Measurements from ENCODE around the gene DOCK11. TPM values are rescaled to one million over a fixed set of nuclear protein-coding genes. Genes with fewer than 3 reads are reported as not detected.

DOCK11 gene
- total RNA-seq, 4 donors from 2014 or later, result 6.4 to 16.4 (median 9.8) TPM

DNA sequence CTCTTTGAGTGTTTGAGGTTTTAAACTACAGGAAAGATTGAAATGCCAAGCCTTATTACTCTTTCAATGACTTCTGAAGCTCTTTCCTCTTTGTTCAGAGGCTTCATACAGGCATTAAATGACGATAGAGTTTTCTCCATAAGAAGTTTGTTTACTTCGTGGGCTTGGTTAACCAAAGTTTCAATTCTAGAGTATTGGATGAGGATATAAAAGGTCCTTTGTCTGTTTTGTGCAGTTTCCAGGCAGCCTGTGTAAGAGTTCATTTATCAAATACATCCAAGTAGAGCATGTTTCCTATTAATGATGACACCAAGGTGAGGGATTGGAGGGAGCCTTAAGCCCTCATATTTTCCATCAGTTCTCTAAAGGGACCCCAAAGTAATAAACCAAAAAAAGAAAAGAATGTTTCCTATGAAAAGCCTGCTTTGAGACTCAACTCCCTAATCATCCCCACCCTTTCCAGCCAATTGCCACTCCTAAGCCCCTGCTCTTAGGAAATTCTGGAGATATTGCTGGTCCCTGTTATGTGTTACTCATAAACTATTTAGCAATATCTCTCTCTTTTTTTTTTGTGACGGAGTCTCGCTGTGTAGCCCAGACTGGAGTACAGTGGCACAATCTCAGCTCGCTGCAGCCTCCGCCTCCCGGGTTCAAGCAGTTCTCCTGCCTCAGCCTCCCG is 125.6 kb downstream of the DOCK11 start:
- intact Hi-C loops (cut with DNase I; ENCODE audit: low total_unique reads) (no loop called here), in situ Hi-C loops (cut with MboI; ENCODE audit: low pct_ligation_motif_present in 1 of 4, low pct_unique_long_range_greater_than_20kb in 1 of 4, low sequenced_read_pairs in 3 of 4) (loop anchor here in 1 of 4 donors (25.0 kb wide), 1 partner anchor 159 kb away; no protein-coding TSS in a partner anchor)
- TF ChIP-seq POLR2A (IDR thresholded peaks at IDR 0.05) (no peak), POLR2AphosphoS5 (IDR thresholded peaks at IDR 0.05) (no peak), EP300 (IDR thresholded peaks at IDR 0.05; ENCODE audit: low read depth) (no peak)
- TF ChIP-seq, protein P1, sequence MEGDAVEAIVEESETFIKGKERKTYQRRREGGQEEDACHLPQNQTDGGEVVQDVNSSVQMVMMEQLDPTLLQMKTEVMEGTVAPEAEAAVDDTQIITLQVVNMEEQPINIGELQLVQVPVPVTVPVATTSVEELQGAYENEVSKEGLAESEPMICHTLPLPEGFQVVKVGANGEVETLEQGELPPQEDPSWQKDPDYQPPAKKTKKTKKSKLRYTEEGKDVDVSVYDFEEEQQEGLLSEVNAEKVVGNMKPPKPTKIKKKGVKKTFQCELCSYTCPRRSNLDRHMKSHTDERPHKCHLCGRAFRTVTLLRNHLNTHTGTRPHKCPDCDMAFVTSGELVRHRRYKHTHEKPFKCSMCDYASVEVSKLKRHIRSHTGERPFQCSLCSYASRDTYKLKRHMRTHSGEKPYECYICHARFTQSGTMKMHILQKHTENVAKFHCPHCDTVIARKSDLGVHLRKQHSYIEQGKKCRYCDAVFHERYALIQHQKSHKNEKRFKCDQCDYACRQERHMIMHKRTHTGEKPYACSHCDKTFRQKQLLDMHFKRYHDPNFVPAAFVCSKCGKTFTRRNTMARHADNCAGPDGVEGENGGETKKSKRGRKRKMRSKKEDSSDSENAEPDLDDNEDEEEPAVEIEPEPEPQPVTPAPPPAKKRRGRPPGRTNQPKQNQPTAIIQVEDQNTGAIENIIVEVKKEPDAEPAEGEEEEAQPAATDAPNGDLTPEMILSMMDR (IDR thresholded peaks at IDR 0.05), result no peak
- no peaks in the 10 kb centered on the region for H3K27me3 ChIP-seq
- 77% methylated on average over 8 of the region's 8 CpGs; no CpG with 5 or more reads in 1 of the 2 donors for WGBS, 2 donors (ENCODE audit: low coverage in 1 of 2)
- no peak for DNase-seq
- no peaks in the 10 kb centered on the region for H3K36me3 ChIP-seq
- H3K27ac ChIP-seq, result no peak overlapping the region
- H3K9me3 ChIP-seq, result no peaks in the 10 kb centered on the region
- H3K4me3 ChIP-seq, result no peak overlapping the region
- no peaks in the 10 kb centered on the region for H3K4me1 ChIP-seq

DNA sequence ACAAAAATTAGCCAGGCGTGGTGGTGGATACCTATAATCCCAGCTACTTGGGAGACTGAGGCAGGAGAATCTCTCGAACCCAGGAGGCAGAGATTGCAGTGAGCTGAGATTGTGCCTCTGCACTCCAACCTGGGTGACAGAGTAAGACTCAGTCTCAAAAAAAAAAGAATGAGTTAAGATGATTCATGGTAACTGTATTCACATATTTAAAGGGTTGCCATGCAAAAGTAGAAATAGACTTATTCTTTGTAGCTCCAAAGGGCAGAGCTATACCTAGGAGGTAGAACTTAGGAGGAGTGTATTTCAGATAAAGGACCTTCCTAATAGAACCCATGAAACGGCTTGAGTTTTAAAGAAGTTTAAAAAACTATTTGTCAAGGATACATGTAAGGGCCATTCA is 127.4 kb downstream of the DOCK11 start:
- intact Hi-C loops (cut with DNase I; ENCODE audit: low total_unique reads) (no loop called here), in situ Hi-C loops (cut with MboI; ENCODE audit: low pct_ligation_motif_present in 1 of 4, low pct_unique_long_range_greater_than_20kb in 1 of 4, low sequenced_read_pairs in 3 of 4) (loop anchor here in 1 of 4 donors (25.0 kb wide), 1 partner anchor 161 kb away; no protein-coding TSS in a partner anchor)
- Histone ChIP-seq H3K27ac (no peak overlapping the region), H3K4me3 (no peak overlapping the region), H3K27me3 (no peaks in the 10 kb centered on the region), H3K9me3 (no peaks in the 10 kb centered on the region), H3K36me3 (no peaks in the 10 kb centered on the region), H3K4me1 (no peaks in the 10 kb centered on the region)
- TF ChIP-seq POLR2AphosphoS5 (IDR thresholded peaks at IDR 0.05), result no peak
- TF ChIP-seq, protein P1 (IDR thresholded peaks at IDR 0.05), result no peak
- TF ChIP-seq POLR2A (IDR thresholded peaks at IDR 0.05), result no peak
- TF ChIP-seq EP300 (IDR thresholded peaks at IDR 0.05; ENCODE audit: low read depth), result no peak
- no peak for DNase-seq
- 84% methylated on average over 3 of the region's 3 CpGs; no CpG with 5 or more reads in 1 of the 2 donors for WGBS, 2 donors (ENCODE audit: low coverage in 1 of 2)

DNA sequence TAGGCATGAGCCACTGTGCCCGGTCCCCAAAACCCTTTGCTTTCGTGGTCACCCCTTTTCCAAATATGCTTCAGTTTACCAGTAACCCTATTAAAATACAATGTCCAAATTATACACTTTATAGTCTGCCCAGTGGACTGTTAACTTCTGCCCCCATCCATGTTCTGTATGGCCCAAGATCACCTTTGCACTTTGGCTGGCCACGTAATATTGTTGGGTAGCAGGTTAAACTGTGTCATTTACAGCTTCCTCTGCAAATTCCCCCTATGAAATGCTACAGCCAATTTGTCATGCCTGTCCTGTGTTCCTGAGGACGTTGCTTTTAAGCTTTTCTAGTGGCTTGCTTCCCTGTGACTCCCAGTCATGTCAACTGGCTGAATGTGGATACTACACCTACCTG is 130.7 kb downstream of the DOCK11 start:
- no peak overlapping the region for H3K4me3 ChIP-seq
- H3K4me1 ChIP-seq, result no peaks in the 10 kb centered on the region
- no peaks in the 10 kb centered on the region for H3K9me3 ChIP-seq
- no peak for TF ChIP-seq EP300 (IDR thresholded peaks at IDR 0.05; ENCODE audit: low read depth)
- TF ChIP-seq, protein P1 (IDR thresholded peaks at IDR 0.05), result no peak
- no peak for TF ChIP-seq POLR2A (IDR thresholded peaks at IDR 0.05)
- no peak for TF ChIP-seq POLR2AphosphoS5 (IDR thresholded peaks at IDR 0.05)
- intact Hi-C loops (cut with DNase I; ENCODE audit: low total_unique reads) (no loop called here), in situ Hi-C loops (cut with MboI; ENCODE audit: low pct_ligation_motif_present in 1 of 4, low pct_unique_long_range_greater_than_20kb in 1 of 4, low sequenced_read_pairs in 3 of 4) (loop anchor here in 2 of 4 donors (25.0 kb wide), 1 partner anchor 186 kb away; the partner anchor contains the start of gene ZCCHC12 (in 2 of the 2))
- no peaks in the 10 kb centered on the region for H3K27me3 ChIP-seq
- no peak for DNase-seq
- 63% methylated on average over 4 of the region's 4 CpGs; no CpG with 5 or more reads in 1 of the 2 donors for WGBS, 2 donors (ENCODE audit: low coverage in 1 of 2)
- H3K36me3 ChIP-seq, result no peaks in the 10 kb centered on the region
- H3K27ac ChIP-seq, result no peak overlapping the region

DNA sequence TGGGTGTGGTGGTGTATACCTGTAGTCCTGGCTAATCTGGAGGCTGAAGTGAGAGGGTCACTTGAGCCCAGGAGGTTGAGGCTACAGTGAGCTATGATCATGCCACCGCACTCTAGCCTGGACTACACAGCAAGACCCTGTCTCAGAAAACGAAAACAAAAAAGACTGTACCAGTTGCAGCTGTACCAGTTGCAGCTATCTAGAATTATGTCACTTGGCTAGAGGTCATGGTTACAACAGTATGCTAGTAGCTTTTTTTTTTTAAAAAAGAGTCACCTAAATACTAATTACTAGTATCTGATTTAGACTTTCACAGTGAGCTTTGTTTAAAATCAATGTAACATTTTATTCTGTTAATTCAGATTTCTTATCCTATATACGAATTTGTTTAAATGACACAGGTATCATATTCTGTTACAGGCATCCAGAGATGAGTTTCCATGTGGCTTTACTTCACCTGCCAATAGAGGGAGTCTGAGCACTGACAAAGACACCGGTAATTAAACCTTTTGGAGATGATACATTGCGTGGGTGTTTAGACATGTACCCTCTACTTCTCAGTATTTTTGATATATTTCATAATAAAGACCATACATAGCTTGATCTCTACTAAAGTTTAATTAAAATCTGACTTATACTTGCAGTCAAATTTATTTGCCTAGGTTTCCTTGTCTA is 131.6 kb downstream of the DOCK11 start:
- Histone ChIP-seq H3K27ac (no peak overlapping the region), H3K4me1 (no peaks in the 10 kb centered on the region), H3K4me3 (no peak overlapping the region), H3K36me3 (no peaks in the 10 kb centered on the region), H3K27me3 (no peaks in the 10 kb centered on the region), H3K9me3 (no peaks in the 10 kb centered on the region)
- no peak for TF ChIP-seq POLR2AphosphoS5 (IDR thresholded peaks at IDR 0.05)
- TF ChIP-seq, protein P1 (IDR thresholded peaks at IDR 0.05), result peak in 2 of 5 experiments; percentile 25 to 27
- DNase-seq, result no peak
- WGBS, 2 donors (ENCODE audit: low coverage in 1 of 2), result 14 to 46% methylated on average over 1 to 5 of the region's 5 CpGs
- in situ Hi-C loops (cut with MboI; ENCODE audit: low pct_ligation_motif_present in 1 of 4, low pct_unique_long_range_greater_than_20kb in 1 of 4, low sequenced_read_pairs in 3 of 4), result loop anchor here in 2 of 4 donors (25.0 kb wide), 1 partner anchor 185 kb away; the partner anchor contains the start of gene ZCCHC12 (in 2 of the 2)
- intact Hi-C loops (cut with DNase I; ENCODE audit: low total_unique reads), result no loop called here
